Femur (tissue), 1 donor: Measurements from ENCODE around the gene CPNE5.

Experiments used
- DNase-seq: peaks from one replicate; pipeline ENCODE4 v3.0.0-alpha.2; 2017

Gene CPNE5

GRCh38 chr6:36758516-36759147, 80.6 kb downstream of the CPNE5 start:
- DNase-seq, result no peak

- no peak for DNase-seq
Observed at GRCh38 chr6:36757943-36758508, 81.2 kb downstream of the CPNE5 start.

GRCh38 chr6:36757206-36757605, 82.0 kb downstream of the CPNE5 start:
- no peak for DNase-seq

GRCh38 chr6:36756786-36757185, 82.5 kb downstream of the CPNE5 start:
- no peak for DNase-seq

- DNase-seq, result no peak
Observed at GRCh38 chr6:36755435-36756348, 83.6 kb downstream of the CPNE5 start.

- no peak for DNase-seq
Observed at GRCh38 chr6:36754582-36755434, 84.4 kb downstream of the CPNE5 start.

- DNase-seq, result no peak
Observed at GRCh38 chr6:36753671-36754405, 85.4 kb downstream of the CPNE5 start.

- no peak for DNase-seq
Observed at GRCh38 chr6:36752886-36753506, 86.2 kb downstream of the CPNE5 start.

GRCh38 chr6:36752187-36752885, 86.9 kb downstream of the CPNE5 start:
- no peak for DNase-seq

GRCh38 chr6:36751833-36752186, 87.4 kb downstream of the CPNE5 start:
- no peak for DNase-seq

GRCh38 chr6:36751091-36751490, 88.2 kb downstream of the CPNE5 start:
- no peak for DNase-seq

GRCh38 chr6:36749829-36750489, 89.3 kb downstream of the CPNE5 start:
- DNase-seq, result no peak

- DNase-seq, result no peak
Observed at GRCh38 chr6:36746251-36746650, 93.0 kb downstream of the CPNE5 start.

- DNase-seq, result no peak
Observed at GRCh38 chr6:36745836-36746235, 93.4 kb downstream of the CPNE5 start.

- no peak for DNase-seq
Observed at GRCh38 chr6:36745283-36745682, 94.0 kb downstream of the CPNE5 start.

GRCh38 chr6:36744304-36744673, 95.0 kb downstream of the CPNE5 start:
- no peak for DNase-seq

GRCh38 chr6:36743538-36744303, 95.5 kb downstream of the CPNE5 start:
- no peak for DNase-seq

GRCh38 chr6:36743032-36743431, 96.2 kb downstream of the CPNE5 start:
- no peak for DNase-seq

- DNase-seq, result no peak
Observed at GRCh38 chr6:36742146-36742545, 97.1 kb downstream of the CPNE5 start.

- no peak for DNase-seq
Observed at GRCh38 chr6:36740818-36741179, 98.4 kb downstream of the CPNE5 start.
